ENCODE measurements around the gene DCXR.

Gene DCXR

GRCh38 chr17:81999976-82000802, 37.3 kb downstream of the DCXR start:
- no peak for DNase-seq

GRCh38 chr17:81999587-81999975, 37.9 kb downstream of the DCXR start:
- no peak for DNase-seq

DNA sequence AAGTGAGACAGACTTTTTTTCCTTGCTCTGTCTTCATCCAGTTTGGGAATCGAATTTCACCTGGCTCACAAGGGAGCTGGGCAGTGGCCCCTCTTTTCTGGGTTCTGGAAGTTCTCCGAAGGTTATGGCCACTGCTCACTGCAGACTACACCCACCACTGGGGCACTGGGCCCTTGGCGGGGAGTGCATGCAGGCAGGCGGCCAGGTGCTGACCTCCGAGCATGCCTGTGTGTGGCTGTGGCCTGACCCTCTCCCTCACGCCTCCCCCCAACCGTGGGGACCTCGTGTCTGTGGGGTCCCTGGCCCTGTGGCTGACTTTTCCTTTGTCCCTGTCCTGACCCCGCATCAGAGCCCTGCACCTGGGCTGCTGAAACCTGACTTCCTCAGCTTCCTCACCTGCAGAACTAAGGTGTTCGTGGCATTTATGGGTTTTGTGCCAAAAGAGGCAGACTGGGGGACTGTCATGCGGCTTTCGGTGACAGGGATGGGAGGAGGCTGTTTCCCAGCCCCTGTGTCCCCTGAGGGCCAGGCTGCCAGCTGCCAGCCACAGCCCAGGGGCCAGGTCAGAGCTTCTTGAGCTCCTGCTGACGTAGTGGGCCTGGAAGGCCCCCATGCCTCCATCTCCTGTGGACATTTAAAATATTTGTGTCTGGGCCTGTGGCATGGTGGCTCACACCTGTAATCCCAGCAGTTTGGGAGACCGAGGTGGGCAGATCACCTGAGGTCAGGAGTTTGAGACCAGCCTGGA, 38.6 kb downstream of the DCXR start:
- DNase-seq, result no peak

DNA sequence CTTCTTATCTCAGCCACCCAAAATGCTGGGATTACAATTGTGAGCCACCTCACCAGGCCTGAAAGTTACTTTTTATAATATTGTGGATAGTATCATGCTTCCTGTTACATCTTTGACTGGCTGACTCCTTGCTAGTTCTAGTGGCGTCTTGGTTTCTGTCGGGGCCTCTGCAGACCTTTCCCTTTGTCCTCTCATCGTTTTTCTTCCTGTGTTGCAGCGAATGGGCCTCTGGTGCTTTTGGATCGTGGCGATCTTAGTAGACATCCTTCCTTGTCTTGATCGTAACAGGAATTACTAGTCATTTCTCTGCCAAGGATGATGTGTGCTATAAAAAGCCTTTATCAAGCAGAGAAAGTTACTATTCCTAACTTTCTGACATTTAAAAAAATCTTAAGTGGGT, 39.3 kb downstream of the DCXR start:
- DNase-seq, result no peak

- no peak for DNase-seq
These were observed 40.6 kb downstream of the DCXR start for GRCh38 chr17:81996757-81997441.

- DNase-seq, result no peak
These were observed 41.2 kb downstream of the DCXR start for GRCh38 chr17:81996232-81996756.

- DNase-seq, result no peak
These were observed 41.9 kb downstream of the DCXR start for GRCh38 chr17:81995463-81996231.

GRCh38 chr17:81994593-81995462, 42.7 kb downstream of the DCXR start:
- DNase-seq, result no peak

DNA sequence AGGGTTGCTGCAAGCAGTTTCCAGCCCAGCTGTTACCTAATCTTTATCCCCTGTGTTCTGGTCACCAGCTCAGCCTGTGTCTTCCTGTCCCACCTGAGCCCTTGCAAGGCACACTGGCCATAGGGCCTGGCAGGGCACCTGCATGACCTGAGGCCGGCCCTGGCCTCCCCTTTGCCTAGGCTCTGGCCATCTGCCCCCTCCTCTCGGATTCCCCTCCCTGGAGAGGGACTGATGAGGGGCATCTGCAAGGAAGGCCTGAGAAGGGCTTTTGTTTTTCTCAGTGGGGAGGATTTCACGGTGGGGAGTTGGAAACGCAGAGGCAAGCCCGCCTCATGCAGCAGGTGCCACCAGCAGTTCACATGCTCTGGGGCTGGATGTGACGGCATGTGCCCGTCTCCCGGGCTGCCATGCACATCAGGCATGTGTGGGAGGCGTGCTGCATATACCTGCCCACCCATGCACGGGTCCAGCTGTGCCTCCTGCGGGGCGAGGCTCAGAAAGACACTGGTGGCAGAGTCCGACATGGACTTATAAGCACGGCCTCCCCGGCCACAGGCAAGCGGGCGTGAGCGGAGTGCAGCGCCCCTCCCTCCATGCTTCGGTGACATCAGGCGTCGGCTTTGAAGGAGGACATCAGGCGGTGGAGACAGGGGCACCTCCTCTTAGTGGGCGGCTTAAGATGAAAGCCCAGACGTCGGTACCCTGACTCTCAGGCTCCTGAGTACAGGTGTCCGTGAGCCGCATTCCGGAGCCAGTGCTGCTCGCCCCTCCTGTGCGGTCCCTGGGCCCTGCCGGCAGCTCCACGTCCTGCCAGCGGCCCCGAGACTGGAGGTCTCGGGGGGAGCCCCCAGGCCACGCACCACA, 43.5 kb downstream of the DCXR start:
- DNase-seq, result no peak

DNA sequence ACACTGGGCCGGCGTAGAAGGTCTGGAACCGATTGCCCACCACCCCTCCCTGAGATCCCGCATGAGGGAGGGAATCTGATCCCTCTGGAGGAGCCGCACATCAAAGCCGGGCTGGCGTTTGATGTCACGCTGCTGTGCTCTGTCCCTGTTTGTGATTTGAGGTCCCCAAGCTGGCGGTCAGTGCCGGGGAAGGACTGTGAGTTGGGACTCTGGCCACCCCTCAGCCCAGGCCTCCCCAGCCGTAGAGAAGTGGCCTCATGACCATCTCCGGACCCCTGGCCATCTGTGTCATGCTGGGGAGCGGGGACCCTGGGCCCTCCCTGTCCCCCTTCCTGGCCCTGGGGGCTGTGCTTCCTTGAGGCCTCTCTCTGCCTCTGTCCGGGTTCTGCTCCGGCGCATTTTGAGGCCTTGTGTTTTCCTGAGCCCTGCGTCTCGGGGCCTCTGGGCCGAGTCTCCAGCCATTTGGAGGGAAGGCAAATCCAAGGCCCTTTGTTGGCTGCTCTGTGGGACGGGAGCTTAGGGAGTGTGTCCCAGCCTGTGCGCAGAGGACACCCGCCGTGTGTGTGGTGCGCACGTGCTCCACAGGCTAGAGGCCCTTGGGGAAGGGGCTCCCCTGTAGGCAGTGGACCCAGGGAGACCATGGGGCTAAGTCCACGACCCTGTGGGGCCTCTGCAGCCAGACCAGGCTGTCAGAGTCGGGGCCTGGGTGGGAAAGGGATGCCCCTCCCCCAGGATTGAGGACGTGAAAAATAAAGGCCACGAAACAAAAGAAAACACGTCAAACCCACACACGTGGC, 45.0 kb downstream of the DCXR start:
- no peak for DNase-seq

DNA sequence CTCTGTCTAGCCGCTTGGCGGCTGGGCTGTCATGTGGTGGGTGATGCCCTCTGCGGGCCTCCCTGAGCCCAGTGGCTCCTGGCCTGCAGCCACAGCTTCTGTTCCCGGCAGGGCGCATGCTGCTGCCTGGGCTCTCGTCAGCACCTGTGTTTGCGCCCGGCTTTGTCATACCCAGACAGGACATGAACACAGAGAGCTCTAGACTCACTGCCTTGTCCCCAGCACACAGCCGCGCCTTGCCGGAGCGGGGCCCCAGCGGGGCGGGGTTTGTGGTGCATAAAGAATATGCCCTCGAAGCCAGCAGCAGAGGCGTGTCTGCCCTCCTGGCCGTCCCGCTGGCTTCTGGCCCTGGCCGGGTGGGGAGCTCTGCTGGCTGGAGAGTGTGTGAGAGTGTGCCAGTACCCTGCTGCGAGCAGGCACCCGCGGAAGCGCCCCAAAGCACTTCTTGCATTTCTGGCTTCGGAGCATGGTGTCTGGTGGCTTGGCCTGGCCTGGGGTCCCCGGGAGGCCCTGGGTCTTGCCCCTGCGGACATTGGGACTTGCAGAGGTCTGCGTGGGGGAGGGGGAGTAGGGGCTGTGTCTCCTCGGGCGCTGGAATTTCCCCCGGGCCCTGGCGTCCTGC, 45.7 kb downstream of the DCXR start:
- DNase-seq, result peak in 45 of 58 donors; percentile 18 to 80 (median 60)

- DNase-seq, result no peak
These were observed 46.4 kb downstream of the DCXR start for GRCh38 chr17:81990836-81991683.

- DNase-seq, result no peak
These were observed 50.2 kb downstream of the DCXR start for GRCh38 chr17:81987161-81987770.

DNA sequence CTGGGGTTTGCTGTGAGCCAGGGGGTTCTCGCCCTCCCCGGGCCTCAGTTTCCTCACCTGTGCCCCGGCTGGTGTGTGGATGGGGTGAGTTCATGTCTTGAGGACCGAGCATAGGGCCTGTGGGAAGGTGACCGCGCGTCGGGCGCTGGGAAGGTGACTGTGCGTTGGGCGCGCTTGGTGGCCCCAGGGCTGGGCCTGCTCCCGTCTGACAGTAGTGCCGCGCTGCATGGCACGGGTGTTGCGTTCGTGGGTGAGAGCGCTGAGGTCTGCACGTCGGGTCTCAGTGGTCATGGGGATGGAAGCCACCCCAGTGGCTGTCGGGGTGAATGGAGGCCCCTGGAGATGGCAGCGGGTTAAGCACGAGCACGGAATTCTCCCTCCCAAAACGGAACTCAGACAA, 50.9 kb downstream of the DCXR start:
- no peak for DNase-seq

Data from anterior cingulate cortex (tissue), 58 donors.